HEK293 (cell line): Measurements from ENCODE around the gene KNOP1.

Source experiments
- CTCF ChIA-PET: fragments of 350-600 bp; formaldehyde crosslinking; extraction: SDS; loops from one replicate; lab custom pipeline; 2021; ENCODE audit warnings: antibody characterized with exemption; lab: Yijun Ruan, JAX
- POLR2A ChIA-PET: fragments of 300-600 bp; formaldehyde crosslinking; extraction: SDS; loops from one replicate; lab custom pipeline; 2020; ENCODE audit warnings: antibody characterized with exemption, inconsistent platforms; lab: Yijun Ruan, JAX
- H3K27ac ChIP-seq: fragments of 200-500 bp; sonication (Bioruptor generic); 2 replicates; pipeline ENCODE4 v1.5.1; 2014; ENCODE audit warnings: low read depth, low read length, control low read depth, inconsistent platforms; ENCODE audit errors: extremely low read depth
- H3K36me3 ChIP-seq, 2 experiments: fragments of 200-500 bp in 1 of 2; sonication (Bioruptor generic) in 1 of 2; 1 replicate in 1 of 2; 2 replicates in 1 of 2; pipeline ENCODE4 v1.5.1; 2014 to 2017; ENCODE audit warnings: inconsistent platforms in 2 of 2, low read length in 2 of 2; ENCODE audit not compliant: control insufficient read depth in 2 of 2, insufficient read depth in 1 of 2
- H3K4me1 ChIP-seq: fragments of 200-500 bp; sonication (Bioruptor generic); 2 replicates; pipeline ENCODE4 v1.5.1; 2014; ENCODE audit warnings: mild to moderate bottlenecking, low read length, inconsistent platforms; ENCODE audit not compliant: control insufficient read depth, insufficient read depth
- H3K4me3 ChIP-seq: 2 replicates; pipeline ENCODE4 v1.5.1; 2011; ENCODE audit warnings: low read depth, mild to moderate bottlenecking, control low read depth, low read length, moderate library complexity
- H3K9me3 ChIP-seq: fragments of 200-500 bp; sonication (Bioruptor generic); 2 replicates; pipeline ENCODE4 v1.5.1; 2014; ENCODE audit warnings: low read depth, low read length, inconsistent platforms; ENCODE audit not compliant: control insufficient read depth, insufficient read depth
- BCL6B ChIP-seq: fragments of 450-650 bp; formaldehyde crosslinking; IDR thresholded peaks from 2 replicates; pipeline ENCODE4 v1.5.1; 2017; ENCODE audit warnings: missing biosample characterization, missing genetic modification characterization
- FEZF1 ChIP-seq: fragments of 450-650 bp; formaldehyde crosslinking; IDR thresholded peaks from 2 replicates; pipeline ENCODE4 v1.5.1; 2016; ENCODE audit warnings: missing biosample characterization, missing genetic modification characterization
- GLI2 ChIP-seq: fragments of 450-650 bp; formaldehyde crosslinking; IDR thresholded peaks from 2 replicates; pipeline ENCODE4; 2017; ENCODE audit warnings: missing biosample characterization, missing genetic modification characterization, low read depth, borderline replicate concordance
- KLF17 ChIP-seq: fragments of 450-650 bp; formaldehyde crosslinking; IDR thresholded peaks from 2 replicates; pipeline ENCODE4 v1.5.1; 2016; ENCODE audit warnings: missing biosample characterization, missing genetic modification characterization
- KLF9 ChIP-seq: fragments of 450-650 bp; formaldehyde crosslinking; IDR thresholded peaks from 2 replicates; pipeline ENCODE4 v1.5.1; 2016; ENCODE audit warnings: missing biosample characterization, missing genetic modification characterization, low read depth
- SCRT2 ChIP-seq: fragments of 450-650 bp; formaldehyde crosslinking; IDR thresholded peaks from 2 replicates; pipeline ENCODE4 v1.5.1; 2016; ENCODE audit warnings: missing biosample characterization, missing genetic modification characterization
- SP3 ChIP-seq: fragments of 450-650 bp; formaldehyde crosslinking; IDR thresholded peaks from 2 replicates; pipeline ENCODE4 v1.5.1; 2016; ENCODE audit warnings: missing biosample characterization, missing genetic modification characterization
- SP7 ChIP-seq: fragments of 450-650 bp; formaldehyde crosslinking; IDR thresholded peaks from 2 replicates; pipeline ENCODE4 v1.5.1; 2016; ENCODE audit warnings: missing biosample characterization, missing genetic modification characterization
- ZBTB48 ChIP-seq: fragments of 450-650 bp; formaldehyde crosslinking; IDR thresholded peaks from 2 replicates; pipeline ENCODE4 v1.5.1; 2016; ENCODE audit warnings: missing biosample characterization, missing genetic modification characterization
- ZNF132 ChIP-seq: fragments of 450-650 bp; formaldehyde crosslinking; IDR thresholded peaks from 2 replicates; pipeline ENCODE4 v1.5.1; 2017; ENCODE audit warnings: missing biosample characterization, missing genetic modification characterization, borderline replicate concordance
- ZNF133 ChIP-seq: fragments of 450-650 bp; formaldehyde crosslinking; IDR thresholded peaks from 2 replicates; pipeline ENCODE4 v1.5.1; 2016; ENCODE audit warnings: missing biosample characterization, missing genetic modification characterization
- ZNF175 ChIP-seq: fragments of 450-650 bp; formaldehyde crosslinking; IDR thresholded peaks from 2 replicates; pipeline ENCODE4 v1.5.1; 2016; ENCODE audit warnings: missing biosample characterization, missing genetic modification characterization
- ZNF341 ChIP-seq: fragments of 450-650 bp; formaldehyde crosslinking; IDR thresholded peaks from 2 replicates; pipeline ENCODE4; 2016; ENCODE audit warnings: low read depth, missing biosample characterization, missing genetic modification characterization
- ZNF350 ChIP-seq: fragments of 450-650 bp; formaldehyde crosslinking; IDR thresholded peaks from 2 replicates; pipeline ENCODE4 v1.5.0; 2017; ENCODE audit warnings: missing biosample characterization, mild to moderate bottlenecking, missing genetic modification characterization
- ZNF473 ChIP-seq: fragments of 450-650 bp; formaldehyde crosslinking; IDR thresholded peaks from 2 replicates; pipeline ENCODE4 v1.5.1; 2017; ENCODE audit warnings: missing biosample characterization, missing genetic modification characterization
- ZNF48 ChIP-seq: fragments of 450-650 bp; formaldehyde crosslinking; IDR thresholded peaks from 2 replicates; pipeline ENCODE4 v1.5.1; 2016; ENCODE audit warnings: missing biosample characterization, missing genetic modification characterization
- ZNF513 ChIP-seq: fragments of 450-650 bp; IDR thresholded peaks from 2 replicates; pipeline ENCODE4 v1.5.1; 2018; ENCODE audit warnings: missing biosample characterization, missing genetic modification characterization
- ZNF571 ChIP-seq: fragments of 450-650 bp; formaldehyde crosslinking; IDR thresholded peaks from 2 replicates; pipeline ENCODE4 v1.5.0; 2017; ENCODE audit warnings: missing biosample characterization, missing genetic modification characterization
- ZNF660 ChIP-seq: fragments of 450-650 bp; IDR thresholded peaks from 2 replicates; pipeline ENCODE4 v1.5.1; 2018; ENCODE audit warnings: missing biosample characterization, mild to moderate bottlenecking, missing genetic modification characterization
- ZSCAN16 ChIP-seq: fragments of 450-650 bp; formaldehyde crosslinking; IDR thresholded peaks from 2 replicates; pipeline ENCODE4 v1.5.1; 2016; ENCODE audit warnings: missing biosample characterization, missing genetic modification characterization
- ZSCAN4 ChIP-seq: fragments of 450-650 bp; formaldehyde crosslinking; IDR thresholded peaks from 2 replicates; pipeline ENCODE4 v1.5.1; 2017; ENCODE audit warnings: missing biosample characterization, missing genetic modification characterization
- TF ChIP-seq, protein P1 (sequence below): sonication (generic); formaldehyde crosslinking; IDR thresholded peaks from 2 replicates; pipeline ENCODE4 v1.8.1; 2022; ENCODE audit warnings: mild to moderate bottlenecking, moderate library complexity, missing genetic modification reagents
- TF ChIP-seq, protein P2 (sequence below): fragments of 450-650 bp; formaldehyde crosslinking; IDR thresholded peaks from 2 replicates; pipeline ENCODE4 v1.5.1; 2017; ENCODE audit warnings: missing biosample characterization, mild to moderate bottlenecking, missing genetic modification characterization, moderate library complexity
- TF ChIP-seq, protein P3 (sequence below): IDR thresholded peaks from 2 replicates; pipeline ENCODE4 v1.6.1; 2011; ENCODE audit warnings: mild to moderate bottlenecking, low read depth, low read length, borderline replicate concordance

Gene KNOP1

DNA sequence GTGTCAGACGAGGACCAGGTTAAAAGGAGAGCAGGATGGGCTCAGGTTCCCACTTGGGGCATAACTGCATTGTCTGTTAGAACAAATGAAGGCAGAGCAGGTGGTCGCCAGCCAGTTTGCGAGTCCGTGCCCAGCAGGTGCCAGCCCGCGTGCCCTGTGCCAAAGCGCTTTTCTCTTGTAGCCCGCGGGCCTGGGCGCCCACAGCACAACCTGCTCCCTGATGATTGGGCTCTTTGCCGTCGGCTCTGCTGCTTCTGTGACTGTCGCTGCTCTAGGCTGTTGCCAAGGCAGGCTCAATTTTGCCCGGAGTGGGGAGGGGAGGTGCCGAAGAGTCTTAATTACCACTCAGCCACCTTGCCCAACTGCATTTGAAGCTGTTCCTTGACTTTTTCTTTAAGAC, 21.1 kb downstream of the KNOP1 start:
- TF ChIP-seq ZNF660 (tag by site-specific recombination) (no peak), ZSCAN16 (no peak), KLF17 (tag by site-specific recombination) (no peak), SCRT2 (tag by site-specific recombination) (no peak), GLI2 (no peak), KLF9 (tag by site-specific recombination) (no peak), ZNF133 (tag by site-specific recombination) (no peak), ZNF571 (tag by site-specific recombination) (no peak)
- TF ChIP-seq, protein P1, sequence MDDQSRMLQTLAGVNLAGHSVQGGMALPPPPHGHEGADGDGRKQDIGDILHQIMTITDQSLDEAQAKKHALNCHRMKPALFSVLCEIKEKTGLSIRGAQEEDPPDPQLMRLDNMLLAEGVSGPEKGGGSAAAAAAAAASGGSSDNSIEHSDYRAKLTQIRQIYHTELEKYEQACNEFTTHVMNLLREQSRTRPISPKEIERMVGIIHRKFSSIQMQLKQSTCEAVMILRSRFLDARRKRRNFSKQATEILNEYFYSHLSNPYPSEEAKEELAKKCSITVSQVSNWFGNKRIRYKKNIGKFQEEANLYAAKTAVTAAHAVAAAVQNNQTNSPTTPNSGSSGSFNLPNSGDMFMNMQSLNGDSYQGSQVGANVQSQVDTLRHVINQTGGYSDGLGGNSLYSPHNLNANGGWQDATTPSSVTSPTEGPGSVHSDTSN (CRISPR knock-in tag), result no peak
- TF ChIP-seq, protein P2, sequence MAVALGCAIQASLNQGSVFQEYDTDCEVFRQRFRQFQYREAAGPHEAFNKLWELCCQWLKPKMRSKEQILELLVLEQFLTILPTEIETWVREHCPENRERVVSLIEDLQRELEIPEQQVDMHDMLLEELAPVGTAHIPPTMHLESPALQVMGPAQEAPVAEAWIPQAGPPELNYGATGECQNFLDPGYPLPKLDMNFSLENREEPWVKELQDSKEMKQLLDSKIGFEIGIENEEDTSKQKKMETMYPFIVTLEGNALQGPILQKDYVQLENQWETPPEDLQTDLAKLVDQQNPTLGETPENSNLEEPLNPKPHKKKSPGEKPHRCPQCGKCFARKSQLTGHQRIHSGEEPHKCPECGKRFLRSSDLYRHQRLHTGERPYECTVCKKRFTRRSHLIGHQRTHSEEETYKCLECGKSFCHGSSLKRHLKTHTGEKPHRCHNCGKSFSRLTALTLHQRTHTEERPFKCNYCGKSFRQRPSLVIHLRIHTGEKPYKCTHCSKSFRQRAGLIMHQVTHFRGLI, result no peak
- TF ChIP-seq, protein P3, sequence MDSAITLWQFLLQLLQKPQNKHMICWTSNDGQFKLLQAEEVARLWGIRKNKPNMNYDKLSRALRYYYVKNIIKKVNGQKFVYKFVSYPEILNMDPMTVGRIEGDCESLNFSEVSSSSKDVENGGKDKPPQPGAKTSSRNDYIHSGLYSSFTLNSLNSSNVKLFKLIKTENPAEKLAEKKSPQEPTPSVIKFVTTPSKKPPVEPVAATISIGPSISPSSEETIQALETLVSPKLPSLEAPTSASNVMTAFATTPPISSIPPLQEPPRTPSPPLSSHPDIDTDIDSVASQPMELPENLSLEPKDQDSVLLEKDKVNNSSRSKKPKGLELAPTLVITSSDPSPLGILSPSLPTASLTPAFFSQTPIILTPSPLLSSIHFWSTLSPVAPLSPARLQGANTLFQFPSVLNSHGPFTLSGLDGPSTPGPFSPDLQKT, result no peak
- ChIA-PET POLR2A (interaction anchor here (1.1 to 2.0 kb wide), 2 partner anchors 21 to 142 kb away, joined by 4 to 7 read pairs; partner anchors contain the start of genes IQCK, KNOP1 and VPS35L), CTCF (interaction anchor here (0.9 to 1.3 kb wide), 3 partner anchors 82 to 189 kb away, joined by 4 to 5 read pairs (median 5); no protein-coding TSS in a partner anchor)
- Histone ChIP-seq H3K4me1 (peaks cover 20% of the 10 kb centered on the region), H3K9me3 (no peaks in the 10 kb centered on the region), H3K36me3 (peaks cover 1 to 38% of the 10 kb centered on the region in 2 experiments; a peak in 2 of 3 replicates), H3K27ac (no peak overlapping the region), H3K4me3 (no peak overlapping the region)

- ChIA-PET POLR2A (interaction anchor here (1.1 to 2.0 kb wide), 2 partner anchors 22 to 141 kb away, joined by 4 to 7 read pairs; partner anchors contain the start of genes IQCK, KNOP1 and VPS35L), CTCF (interaction anchor here (0.6 to 1.6 kb wide), 3 partner anchors 81 to 190 kb away, joined by 3 to 5 read pairs (median 4); no protein-coding TSS in a partner anchor)
- no peak overlapping the region for H3K4me3 ChIP-seq
- H3K9me3 ChIP-seq, result no peaks in the 10 kb centered on the region
- peaks cover 0 to 40% of the 10 kb centered on the region in 2 experiments; a peak in 2 of 3 replicates for H3K36me3 ChIP-seq
- peaks cover 19% of the 10 kb centered on the region for H3K4me1 ChIP-seq
- peak overlapping the region; percentile 60 for H3K27ac ChIP-seq
- TF ChIP-seq SP3 (tag by site-specific recombination) (no peak), ZNF341 (tag by site-specific recombination) (no peak), ZNF660 (tag by site-specific recombination) (peak; percentile 38; the same call in 1 of the 2 replicates), BCL6B (peak; percentile 98), ZNF473 (tag by site-specific recombination) (no peak), ZNF350 (tag by site-specific recombination) (no peak), FEZF1 (peak; percentile 63), ZNF513 (tag by site-specific recombination) (peak; percentile 23; the same call in 1 of the 2 replicates), ZSCAN4 (tag by site-specific recombination) (no peak), ZNF175 (tag by site-specific recombination) (no peak), ZBTB48 (tag by site-specific recombination) (no peak), SP7 (tag by site-specific recombination) (peak; percentile 25; the same call in 1 of the 2 replicates), ZNF48 (no peak), ZNF132 (no peak)
Measured at GRCh38 chr16:19696328-19696727, 21.7 kb downstream of the KNOP1 start.
